Muscle layer of duodenum (tissue), 2 donors: ENCODE results near the gene SPEF1.

Experiments used
- H3K27ac ChIP-seq: one replicate; pipeline ENCODE4 v1.7.0; 2013; ENCODE audit warnings: mild to moderate bottlenecking, low read length
- H3K27me3 ChIP-seq: one replicate; pipeline ENCODE4 v1.7.0; 2013; ENCODE audit warnings: low read depth, mild to moderate bottlenecking, control low read depth, low read length
- H3K36me3 ChIP-seq, 2 donors: one replicate each; pipeline ENCODE4 v1.7.0; 2013; ENCODE audit warnings: low read length in 2 of 2, control low read depth in 1 of 2, mild to moderate bottlenecking in 1 of 2; ENCODE audit not compliant: insufficient read depth in 2 of 2, control insufficient read depth in 1 of 2
- H3K4me1 ChIP-seq, 2 donors: one replicate each; pipeline ENCODE4 v1.7.0; 2013; ENCODE audit warnings: low read length in 2 of 2, mild to moderate bottlenecking in 2 of 2, control low read depth in 1 of 2, moderate library complexity in 1 of 2; ENCODE audit not compliant: insufficient read depth in 2 of 2, control insufficient read depth in 1 of 2
- H3K4me3 ChIP-seq, 2 donors: one replicate each; pipeline ENCODE4 v1.7.0; 2013; ENCODE audit warnings: low read length in 2 of 2, low read depth in 1 of 2, mild to moderate bottlenecking in 1 of 2
- H3K9me3 ChIP-seq, 2 donors: one replicate each; pipeline ENCODE4 v1.7.0; 2013; ENCODE audit warnings: low read length in 2 of 2, control low read depth in 1 of 2, mild to moderate bottlenecking in 1 of 2; ENCODE audit not compliant: control insufficient read depth in 1 of 2
- donor health status: healthy.

SPEF1 gene

DNA sequence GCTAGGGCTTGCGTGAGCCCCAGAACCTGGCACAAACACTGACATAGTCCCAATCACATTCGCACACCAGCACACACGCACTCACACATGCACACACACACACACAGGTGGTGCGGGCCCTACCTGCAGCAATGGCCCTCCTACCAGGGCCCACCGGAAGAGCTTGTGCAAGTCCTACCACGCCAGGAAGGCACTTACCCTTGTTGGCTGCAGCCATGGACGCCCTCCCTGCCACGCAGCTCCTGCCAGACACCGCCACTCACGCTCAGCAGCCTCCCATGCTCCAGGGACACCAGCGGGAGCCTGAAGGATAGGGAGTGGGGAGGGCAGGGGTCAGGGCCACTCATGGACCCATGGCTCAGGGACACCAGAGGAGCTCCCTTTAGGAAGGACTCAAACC is 21.4 kb downstream of the SPEF1 start:
- Histone ChIP-seq H3K27ac (no peak overlapping the region), H3K4me3 (no peak overlapping the region), H3K27me3 (no peaks in the 10 kb centered on the region), H3K4me1 (peaks cover 0 to 19% of the 10 kb centered on the region in 2 donors), H3K9me3 (no peaks in the 10 kb centered on the region), H3K36me3 (peaks cover 7 to 16% of the 10 kb centered on the region in 2 donors)

DNA sequence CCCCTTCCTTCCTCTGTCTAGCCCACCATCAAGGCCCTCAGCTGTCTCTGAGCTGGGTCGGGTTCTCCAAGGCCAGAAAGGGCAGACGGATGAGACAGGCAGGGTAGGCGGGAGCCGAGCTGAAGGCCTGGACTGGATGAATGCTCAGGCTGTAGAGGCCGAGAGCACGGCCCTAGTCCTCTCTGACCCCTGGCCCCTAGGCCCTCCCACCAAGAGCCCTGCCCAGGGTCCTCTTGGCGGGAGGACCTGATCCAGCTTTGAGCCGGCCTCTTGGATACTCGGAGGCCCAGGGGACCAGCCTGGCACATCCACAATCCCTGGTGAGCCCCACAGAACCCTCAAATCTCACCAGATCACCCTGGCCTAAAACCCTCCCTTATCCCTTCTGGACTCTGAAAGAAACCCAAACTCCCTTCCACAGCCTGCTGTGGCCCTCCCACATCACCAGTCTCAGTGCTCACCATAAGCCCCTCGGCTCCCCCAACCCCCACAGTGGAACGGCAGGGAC is 21.9 kb downstream of the SPEF1 start:
- Histone ChIP-seq H3K9me3 (no peaks in the 10 kb centered on the region), H3K27me3 (no peaks in the 10 kb centered on the region), H3K4me1 (peaks cover 0 to 14% of the 10 kb centered on the region in 2 donors), H3K27ac (no peak overlapping the region), H3K4me3 (no peak overlapping the region), H3K36me3 (peaks cover 7 to 22% of the 10 kb centered on the region in 2 donors)

GRCh38 chr20:3758566-3758965 is 22.7 kb downstream of the SPEF1 start:
- H3K36me3 ChIP-seq, result peaks cover 7 to 23% of the 10 kb centered on the region in 2 donors
- no peaks in the 10 kb centered on the region for H3K27me3 ChIP-seq
- no peaks in the 10 kb centered on the region for H3K9me3 ChIP-seq
- H3K4me1 ChIP-seq, result peaks cover 0 to 7% of the 10 kb centered on the region in 2 donors
- no peak overlapping the region for H3K27ac ChIP-seq
- H3K4me3 ChIP-seq, result no peak overlapping the region

DNA sequence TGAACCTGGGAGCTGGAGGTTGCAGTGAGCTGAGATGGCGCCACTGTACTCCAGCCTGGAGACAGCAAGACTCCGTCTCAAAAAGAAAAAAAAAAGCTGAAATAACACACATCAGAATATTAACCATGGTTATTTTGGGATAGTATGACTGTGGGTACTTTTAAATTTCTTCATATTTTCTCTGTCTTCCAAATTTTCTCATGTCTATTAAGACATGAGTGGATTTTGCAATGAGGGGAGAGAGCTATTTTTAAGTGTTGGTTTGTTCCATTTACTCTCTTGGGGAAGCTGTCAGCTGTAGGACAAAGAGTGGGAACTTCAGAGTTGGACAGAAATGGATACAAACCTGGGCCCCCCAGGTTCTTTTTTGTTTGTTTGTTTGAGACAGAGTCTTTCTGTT is 24.0 kb downstream of the SPEF1 start:
- no peak overlapping the region for H3K27ac ChIP-seq
- no peak overlapping the region for H3K4me3 ChIP-seq
- no peaks in the 10 kb centered on the region for H3K27me3 ChIP-seq
- no peaks in the 10 kb centered on the region for H3K9me3 ChIP-seq
- H3K36me3 ChIP-seq, result peaks cover 7 to 23% of the 10 kb centered on the region in 2 donors
- peaks cover 0 to 15% of the 10 kb centered on the region in 2 donors for H3K4me1 ChIP-seq

DNA sequence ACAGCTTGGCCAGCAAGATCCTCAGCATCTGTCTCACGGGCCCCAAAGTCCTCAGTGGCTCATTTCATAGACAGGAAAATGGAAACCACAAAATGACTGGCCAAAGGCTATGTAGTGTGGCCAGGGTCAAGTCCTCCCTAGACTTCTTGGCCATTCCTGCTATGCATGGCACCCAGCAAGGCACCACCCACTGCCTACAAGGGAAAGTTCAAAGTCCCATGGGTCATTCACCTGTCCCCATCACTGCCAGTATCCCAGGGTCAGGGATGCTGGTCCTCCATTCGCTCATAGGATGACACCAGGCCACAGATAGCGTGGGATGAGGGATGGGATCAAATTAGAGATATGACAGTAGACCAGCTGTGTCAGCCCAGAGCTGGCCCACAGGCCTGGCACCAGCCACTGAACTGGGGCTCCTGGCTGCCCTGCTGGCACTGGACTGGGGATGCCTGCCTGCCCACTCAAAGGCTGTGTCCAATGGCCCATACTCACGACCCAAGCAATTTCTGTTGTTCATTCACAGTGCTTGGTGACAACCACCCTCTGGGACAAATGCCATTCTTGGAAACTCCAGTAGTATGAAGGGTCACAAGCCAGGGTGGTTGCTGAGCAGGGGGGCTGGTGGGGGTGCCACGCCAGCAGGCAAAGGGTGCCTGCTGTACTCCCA is 25.3 kb downstream of the SPEF1 start:
- Histone ChIP-seq H3K9me3 (no peaks in the 10 kb centered on the region), H3K27ac (no peak overlapping the region), H3K4me1 (peaks cover 0 to 15% of the 10 kb centered on the region in 2 donors), H3K4me3 (no peak overlapping the region), H3K36me3 (peaks cover 9 to 27% of the 10 kb centered on the region in 2 donors), H3K27me3 (no peaks in the 10 kb centered on the region)

DNA sequence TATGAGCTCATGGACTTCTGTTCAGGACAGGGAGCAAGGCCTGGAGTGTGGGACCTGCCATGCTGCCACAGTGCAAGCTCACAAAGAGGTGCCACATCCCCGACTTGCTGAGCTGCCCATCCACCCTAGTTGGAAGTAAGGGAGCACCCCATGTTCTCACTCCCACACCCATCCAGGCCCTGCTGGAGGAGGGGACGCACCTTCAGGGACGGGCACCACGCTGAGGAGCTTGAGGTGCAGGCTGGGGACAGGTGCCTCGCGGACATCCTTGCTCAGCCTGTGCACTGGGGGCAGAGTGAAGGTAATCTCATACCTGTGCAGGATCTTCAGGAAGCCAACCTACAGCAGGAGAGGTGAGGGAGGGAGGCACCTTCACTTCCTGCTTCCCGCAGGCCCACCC is 26.0 kb downstream of the SPEF1 start:
- H3K36me3 ChIP-seq, result peaks cover 11 to 27% of the 10 kb centered on the region in 2 donors
- no peaks in the 10 kb centered on the region for H3K9me3 ChIP-seq
- no peak overlapping the region for H3K27ac ChIP-seq
- H3K27me3 ChIP-seq, result no peaks in the 10 kb centered on the region
- peaks cover 0 to 15% of the 10 kb centered on the region in 2 donors for H3K4me1 ChIP-seq
- no peak overlapping the region for H3K4me3 ChIP-seq

DNA sequence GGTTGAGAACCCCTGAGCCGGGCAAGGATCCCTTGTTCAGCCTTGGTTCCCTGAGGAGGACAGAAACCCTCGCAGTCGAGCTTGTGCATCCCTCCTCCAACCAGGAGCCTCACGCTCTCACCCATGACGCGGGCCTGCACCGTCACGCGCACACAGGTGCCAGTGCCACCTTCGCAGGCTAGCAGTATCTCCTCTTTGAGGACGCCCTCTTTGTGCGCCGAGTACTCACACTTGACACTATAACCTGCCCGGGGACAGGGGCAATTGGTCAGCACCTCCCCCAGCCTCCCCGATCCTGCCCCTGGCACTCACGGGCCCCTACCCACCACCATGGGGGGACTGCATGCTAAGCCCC is 27.0 kb downstream of the SPEF1 start:
- no peak overlapping the region for H3K27ac ChIP-seq
- peaks cover 11 to 27% of the 10 kb centered on the region in 2 donors for H3K36me3 ChIP-seq
- H3K4me3 ChIP-seq, result no peak overlapping the region
- H3K27me3 ChIP-seq, result no peaks in the 10 kb centered on the region
- peaks cover 0 to 8% of the 10 kb centered on the region in 2 donors for H3K4me1 ChIP-seq
- no peaks in the 10 kb centered on the region for H3K9me3 ChIP-seq

- Histone ChIP-seq H3K36me3 (peaks cover 11 to 27% of the 10 kb centered on the region in 2 donors), H3K9me3 (no peaks in the 10 kb centered on the region), H3K4me1 (peaks cover 0 to 8% of the 10 kb centered on the region in 2 donors), H3K4me3 (no peak overlapping the region), H3K27ac (no peak overlapping the region), H3K27me3 (no peaks in the 10 kb centered on the region)
These were observed 27.6 kb downstream of the SPEF1 start for GRCh38 chr20:3753501-3754275.

DNA sequence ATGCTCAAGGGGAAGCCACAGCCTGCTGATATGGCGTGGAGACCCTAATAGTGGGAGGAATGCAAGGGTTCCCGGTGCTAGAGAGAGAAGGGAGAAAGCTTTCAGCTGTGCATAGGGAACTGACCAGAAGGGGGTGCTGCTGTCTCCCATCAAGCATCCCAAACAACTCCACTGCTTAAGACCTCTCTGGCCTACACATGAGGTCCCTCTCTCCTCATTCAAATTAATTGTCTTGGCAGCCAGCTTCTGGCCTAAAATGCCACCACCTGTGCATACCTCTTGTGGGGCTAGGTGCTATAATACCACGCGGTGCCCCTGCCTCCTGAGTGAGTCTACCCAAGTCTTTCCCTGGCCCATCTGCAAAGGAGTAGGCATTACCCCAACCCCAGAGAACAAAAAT is 28.1 kb downstream of the SPEF1 start:
- Histone ChIP-seq H3K4me1 (peaks cover 0 to 8% of the 10 kb centered on the region in 2 donors), H3K27ac (no peak overlapping the region), H3K27me3 (no peaks in the 10 kb centered on the region), H3K9me3 (no peaks in the 10 kb centered on the region), H3K36me3 (peaks cover 7 to 24% of the 10 kb centered on the region in 2 donors), H3K4me3 (no peak overlapping the region)

GRCh38 chr20:3752386-3752759 is 28.9 kb downstream of the SPEF1 start:
- no peak overlapping the region for H3K27ac ChIP-seq
- no peaks in the 10 kb centered on the region for H3K9me3 ChIP-seq
- peak overlapping the region; percentile 30 to 62 for H3K4me3 ChIP-seq
- H3K4me1 ChIP-seq, result peaks cover 0 to 8% of the 10 kb centered on the region in 2 donors
- peaks cover 4 to 23% of the 10 kb centered on the region in 2 donors for H3K36me3 ChIP-seq
- no peaks in the 10 kb centered on the region for H3K27me3 ChIP-seq

DNA sequence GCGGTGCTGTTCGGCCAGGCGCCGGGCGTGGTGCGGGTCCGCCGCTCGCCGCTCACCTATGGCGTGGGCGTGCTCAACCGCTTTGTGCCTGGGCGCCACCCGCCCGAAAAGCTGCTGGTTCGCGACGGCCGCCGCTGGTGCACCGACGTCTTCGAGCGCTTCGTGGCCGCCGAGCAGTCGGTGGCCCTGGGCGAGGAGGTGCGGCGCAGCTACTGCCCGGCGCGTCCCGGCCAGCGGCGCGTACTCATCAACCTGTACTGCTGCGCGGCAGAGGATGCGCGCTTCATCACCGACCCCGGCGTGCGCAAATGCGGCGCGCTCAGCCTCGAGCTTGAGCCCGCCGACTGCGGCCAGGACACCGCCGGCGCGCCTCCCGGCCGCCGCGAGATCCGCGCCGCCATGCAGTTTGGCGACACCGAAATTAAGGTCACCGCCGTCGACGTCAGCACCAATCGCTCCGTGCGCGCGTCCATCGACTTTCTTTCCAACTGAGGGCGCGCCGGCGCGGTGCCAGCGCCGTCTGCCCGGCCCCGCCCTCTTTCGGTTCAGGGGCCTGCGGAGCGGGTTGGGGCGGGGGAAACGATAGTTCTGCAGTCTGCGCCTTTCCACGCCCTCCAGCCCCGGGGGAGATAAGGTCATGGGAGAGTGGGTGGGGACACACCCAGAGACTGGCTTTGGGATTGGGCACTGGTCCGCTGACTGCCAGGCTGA is 29.4 kb downstream of the SPEF1 start:
- Histone ChIP-seq H3K4me1 (peaks cover 0 to 8% of the 10 kb centered on the region in 2 donors), H3K4me3 (peak overlapping the region; percentile 30 to 62), H3K36me3 (peaks cover 4 to 23% of the 10 kb centered on the region in 2 donors), H3K27ac (no peak overlapping the region), H3K9me3 (no peaks in the 10 kb centered on the region), H3K27me3 (no peaks in the 10 kb centered on the region)
